Activated CD8-positive, alpha-beta T cell treated with anti-CD3 and anti-CD28 coated beads for 36 hours (primary cell): ENCODE data around the gene SURF4. TPM values are rescaled to one million over a fixed set of nuclear protein-coding genes. Genes with fewer than 3 reads are reported as not detected.

Experiments used
- ATAC-seq: fragments of 200-7000 bp; cut with Tn5 transposase; one replicate; pipeline ENCODE4 v1.10.0; 2021; ENCODE audit warnings: mild to moderate bottlenecking, moderate library complexity
- CTCF ChIA-PET: fragments of 350-600 bp; sonication (Branson Sonifier 250); formaldehyde crosslinking; loops from one replicate; lab custom pipeline; 2021; ENCODE audit warnings: antibody characterized with exemption; lab: Charles Lee
- POLR2A ChIA-PET: fragments of 350-600 bp; sonication (Branson Sonifier 250); formaldehyde crosslinking; loops from one replicate; lab custom pipeline; 2021; ENCODE audit warnings: antibody characterized with exemption; lab: Charles Lee
- DNase-seq: peaks from one replicate; pipeline ENCODE4 v3.0.0-alpha.2; 2020
- H3K27ac Mint-ChIP-seq: one replicate; pipeline ENCODE4 v1.8.0; 2021; ENCODE audit warnings: mild to moderate bottlenecking, mixed read lengths
- H3K27me3 Mint-ChIP-seq: one replicate; pipeline ENCODE4 v1.8.0; 2021; ENCODE audit warnings: mixed read lengths
- H3K36me3 Mint-ChIP-seq: one replicate; pipeline ENCODE4 v1.8.0; 2021; ENCODE audit warnings: low read depth, mixed read lengths
- H3K4me1 Mint-ChIP-seq: one replicate; pipeline ENCODE4 v1.8.0; 2021; ENCODE audit warnings: low read depth, mixed read lengths
- H3K4me3 Mint-ChIP-seq: one replicate; pipeline ENCODE4 v1.8.0; 2021; ENCODE audit warnings: mild to moderate bottlenecking, moderate library complexity, mixed read lengths
- H3K9me3 Mint-ChIP-seq: one replicate; pipeline ENCODE4 v1.8.0; 2021; ENCODE audit warnings: mixed read lengths
- intact Hi-C: fragments of 100-400 bp; cut with micrococcal nuclease; formaldehyde crosslinking; loops from one replicate; pipeline ENCODE4 v1.10.0; 2022
- total RNA-seq, 2 experiments: library from RNA; stranded (reverse); gene quantifications; one replicate each; pipeline ENCODE4 v1.2.3, GENCODE V29; 2021
- TF ChIP-seq, protein P1 (sequence below): fragments of 200-600 bp; IDR thresholded peaks from one replicate; pipeline ENCODE4 v1.8.0; 2022; ENCODE audit warnings: antibody characterized with exemption, mild to moderate bottlenecking

Gene SURF4
- total RNA-seq, 2 experiments from 2014 or later: 219 to 239 TPM

DNA sequence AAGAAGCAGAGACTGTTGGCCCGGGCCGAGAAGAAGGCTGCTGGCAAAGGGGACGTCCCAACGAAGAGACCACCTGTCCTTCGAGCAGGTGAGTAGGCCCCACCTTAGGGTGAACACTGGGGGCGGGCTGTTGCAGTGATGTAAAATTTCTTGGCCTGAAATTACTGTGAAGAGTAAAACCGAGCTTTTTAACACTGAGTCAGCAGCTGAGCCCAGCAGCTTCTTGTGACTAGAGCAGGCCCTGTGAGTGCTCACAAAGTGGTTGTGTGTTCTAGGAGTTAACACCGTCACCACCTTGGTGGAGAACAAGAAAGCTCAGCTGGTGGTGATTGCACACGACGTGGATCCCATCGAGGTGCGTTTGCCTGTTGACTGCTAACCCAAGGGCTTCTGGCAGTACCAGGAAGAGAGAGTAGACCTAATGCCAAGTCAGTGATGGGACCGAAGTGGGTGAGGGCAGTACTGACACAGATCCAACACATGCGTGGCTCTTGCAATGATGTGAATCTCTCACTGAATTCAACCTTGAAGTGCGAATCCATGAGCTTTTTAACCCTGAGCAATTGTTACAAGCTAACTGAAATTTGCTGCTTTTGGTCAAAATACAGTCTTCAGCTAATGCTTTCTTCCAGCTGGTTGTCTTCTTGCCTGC lies 25.8 kb downstream of the SURF4 start:
- Mint-ChIP-seq H3K9me3 (no peaks in the 10 kb centered on the region), H3K27me3 (no peaks in the 10 kb centered on the region), H3K36me3 (peaks cover 67% of the 10 kb centered on the region), H3K4me1 (peaks cover 51% of the 10 kb centered on the region), H3K4me3 (peak overlapping the region; percentile 98), H3K27ac (peak overlapping the region; percentile 99)
- CTCF ChIA-PET: interaction anchor here (1.3 to 2.5 kb wide), 5 partner anchors 8 to 24 kb away, joined by 4 to 15 read pairs (median 11); no protein-coding TSS in a partner anchor
- TF ChIP-seq, protein P1, sequence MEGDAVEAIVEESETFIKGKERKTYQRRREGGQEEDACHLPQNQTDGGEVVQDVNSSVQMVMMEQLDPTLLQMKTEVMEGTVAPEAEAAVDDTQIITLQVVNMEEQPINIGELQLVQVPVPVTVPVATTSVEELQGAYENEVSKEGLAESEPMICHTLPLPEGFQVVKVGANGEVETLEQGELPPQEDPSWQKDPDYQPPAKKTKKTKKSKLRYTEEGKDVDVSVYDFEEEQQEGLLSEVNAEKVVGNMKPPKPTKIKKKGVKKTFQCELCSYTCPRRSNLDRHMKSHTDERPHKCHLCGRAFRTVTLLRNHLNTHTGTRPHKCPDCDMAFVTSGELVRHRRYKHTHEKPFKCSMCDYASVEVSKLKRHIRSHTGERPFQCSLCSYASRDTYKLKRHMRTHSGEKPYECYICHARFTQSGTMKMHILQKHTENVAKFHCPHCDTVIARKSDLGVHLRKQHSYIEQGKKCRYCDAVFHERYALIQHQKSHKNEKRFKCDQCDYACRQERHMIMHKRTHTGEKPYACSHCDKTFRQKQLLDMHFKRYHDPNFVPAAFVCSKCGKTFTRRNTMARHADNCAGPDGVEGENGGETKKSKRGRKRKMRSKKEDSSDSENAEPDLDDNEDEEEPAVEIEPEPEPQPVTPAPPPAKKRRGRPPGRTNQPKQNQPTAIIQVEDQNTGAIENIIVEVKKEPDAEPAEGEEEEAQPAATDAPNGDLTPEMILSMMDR: no peak
- no peak for ATAC-seq
- intact Hi-C loops: no loop called here
- POLR2A ChIA-PET: interaction anchor here (0.6 to 28.8 kb wide), 8 partner anchors 1 to 216 kb away, joined by 3 to 872 read pairs (median 4); partner anchors contain the start of genes MED22, RPL7A, SURF1 and SURF2
- peak; percentile 39 for DNase-seq

DNA sequence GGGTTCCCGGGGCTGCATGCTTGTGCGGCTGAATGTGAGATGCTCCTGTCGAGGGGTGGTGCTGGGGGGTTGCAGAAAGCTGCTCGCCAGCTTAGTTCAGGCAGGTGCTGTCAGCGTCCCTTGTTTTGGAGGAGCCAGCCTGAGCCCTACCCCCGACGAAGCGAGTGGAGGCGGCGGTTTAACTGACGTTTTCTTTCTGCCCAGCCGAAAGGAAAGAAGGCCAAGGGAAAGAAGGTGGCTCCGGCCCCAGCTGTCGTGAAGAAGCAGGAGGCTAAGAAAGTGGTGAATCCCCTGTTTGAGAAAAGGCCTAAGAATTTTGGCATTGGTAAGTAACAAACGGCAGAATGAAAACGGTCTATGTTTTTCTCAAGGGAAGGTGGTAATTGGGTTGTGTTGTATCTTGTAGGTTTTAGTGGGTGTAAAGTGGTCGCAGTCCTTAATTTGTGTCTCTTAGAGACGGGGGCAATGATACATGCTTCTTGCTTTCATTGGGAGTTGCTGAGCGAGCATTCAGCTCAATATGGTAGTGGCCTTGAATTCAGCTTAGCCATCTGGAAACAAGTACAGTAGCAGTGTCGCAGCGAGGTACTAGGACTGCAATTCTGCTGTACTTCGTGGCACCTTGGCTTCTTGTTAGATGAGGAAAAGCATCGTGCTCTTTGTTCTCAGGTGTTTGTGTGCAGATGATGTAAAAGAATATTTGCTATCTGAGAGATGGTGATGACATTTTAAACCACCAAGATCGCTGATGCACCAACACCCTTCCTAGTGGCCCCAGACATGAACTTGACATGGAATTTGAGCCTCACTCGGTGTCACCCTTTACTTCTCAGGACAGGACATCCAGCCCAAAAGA lies 26.9 kb downstream of the SURF4 start:
- peak overlapping the region; percentile 99 for H3K27ac Mint-ChIP-seq
- H3K36me3 Mint-ChIP-seq: peaks cover 68% of the 10 kb centered on the region
- ATAC-seq (no peak), DNase-seq (no peak)
- CTCF ChIA-PET: interaction anchor here (1.0 to 2.5 kb wide), 5 partner anchors 8 to 28 kb away, joined by 3 to 11 read pairs (median 5); partner anchors contain the start of genes SURF1 and SURF2
- peak overlapping the region; percentile 98 for H3K4me3 Mint-ChIP-seq
- H3K9me3 Mint-ChIP-seq: no peaks in the 10 kb centered on the region
- intact Hi-C loops: no loop called here
- H3K4me1 Mint-ChIP-seq: peaks cover 44% of the 10 kb centered on the region
- no peaks in the 10 kb centered on the region for H3K27me3 Mint-ChIP-seq
- TF ChIP-seq, protein P1: no peak
- POLR2A ChIA-PET: interaction anchor here (0.6 to 28.8 kb wide), 14 partner anchors 0 to 201 kb away, joined by 3 to 872 read pairs (median 6); partner anchors contain the start of genes CACFD1, MED22, RPL7A and STKLD1

DNA sequence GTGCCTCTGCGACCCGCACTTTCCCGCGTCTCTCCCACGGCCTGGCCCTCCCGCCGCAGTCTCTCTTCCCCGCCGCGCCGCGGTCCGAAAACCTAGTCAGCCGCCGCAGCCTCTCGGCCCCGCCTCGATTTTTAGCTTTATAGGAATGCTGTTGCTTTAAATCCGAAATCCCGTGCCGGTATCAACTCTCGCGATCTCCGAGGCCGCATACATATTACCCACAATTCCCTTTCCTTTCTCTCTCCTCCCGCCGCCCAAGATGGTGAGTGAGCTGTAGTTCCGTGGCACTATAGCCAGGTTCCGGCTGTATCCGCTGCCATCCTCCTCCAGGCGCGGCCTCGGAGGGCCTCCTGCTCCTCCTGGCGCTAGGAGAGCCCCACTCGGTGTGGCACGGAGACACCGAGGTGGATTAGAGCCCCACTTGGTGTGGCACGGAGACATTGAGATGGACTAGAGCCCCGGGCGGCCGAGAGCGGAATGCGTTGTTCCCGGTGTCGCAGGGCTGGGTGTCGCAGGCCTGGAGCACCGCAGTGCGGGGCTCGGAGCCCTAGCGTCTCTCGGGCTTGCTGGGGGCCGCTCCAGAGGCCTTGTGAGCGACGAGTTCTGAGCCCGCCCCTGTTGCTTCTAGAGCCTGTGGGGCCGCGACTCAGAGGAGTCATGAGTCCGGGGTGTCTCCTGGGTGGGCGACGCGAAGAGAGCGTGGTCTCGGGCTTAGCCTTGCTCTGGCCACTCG lies 27.7 kb downstream of the SURF4 start, which contains the start of the genes MED22 and RPL7A:
MED22 (minus strand) TSS at position 147 of the 733 bp plus-strand sequence. CDS start 1,469 bp downstream, outside the sequence.
RPL7A (plus strand) TSS at position 234 of the 733 bp plus-strand sequence; CDS start at position 260, 26 bp downstream.
- TF ChIP-seq, protein P1: no peak
- H3K27me3 Mint-ChIP-seq: no peaks in the 10 kb centered on the region
- no peaks in the 10 kb centered on the region for H3K9me3 Mint-ChIP-seq
- ATAC-seq: peak; percentile 78
- H3K4me3 Mint-ChIP-seq: peak within 1 kb of the TSS; percentile 98
- intact Hi-C loops: no loop called here
- H3K4me1 Mint-ChIP-seq: peaks cover 41% of the 10 kb centered on the region
- ChIA-PET CTCF (interaction anchor here (1.0 to 2.5 kb wide), 6 partner anchors 8 to 26 kb away, joined by 3 to 11 read pairs (median 4); partner anchors contain the start of genes SURF1 and SURF2), POLR2A (interaction anchor here (0.6 to 28.8 kb wide), 13 partner anchors 1 to 135 kb away, joined by 3 to 872 read pairs (median 4); partner anchors contain the start of genes MED22, RPL7A, STKLD1 and SURF1)
- peak within 1 kb of the TSS; percentile 99 for H3K27ac Mint-ChIP-seq
- peak; percentile 98 for DNase-seq
- H3K36me3 Mint-ChIP-seq: peaks cover 70% of the 10 kb centered on the region

DNA sequence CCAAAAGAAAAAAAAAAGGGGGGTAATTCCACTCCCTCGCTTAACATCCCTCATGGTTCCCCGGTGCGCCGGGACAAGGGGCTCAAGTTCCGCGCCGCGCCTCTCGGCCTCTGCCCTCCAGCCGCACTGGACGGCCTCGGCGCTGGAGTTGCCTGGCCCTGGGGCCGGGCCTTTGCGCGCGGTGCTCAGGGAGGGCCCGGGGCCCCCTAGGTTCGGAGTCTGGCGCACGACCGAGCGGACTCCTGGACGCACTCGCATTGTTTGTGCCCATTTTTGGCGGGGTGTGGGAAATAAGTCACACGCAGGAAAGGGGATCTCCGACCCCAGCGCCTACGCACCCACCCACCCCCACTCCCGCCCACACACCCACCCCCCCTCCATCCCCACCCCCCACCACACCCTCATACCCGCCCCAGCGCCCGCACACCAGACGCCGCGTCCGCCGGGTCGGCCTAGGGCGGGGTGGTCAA lies 28.3 kb downstream of the SURF4 start:
- intact Hi-C loops: no loop called here
- TF ChIP-seq, protein P1: no peak
- peaks cover 71% of the 10 kb centered on the region for H3K36me3 Mint-ChIP-seq
- DNase-seq (peak; percentile 52), ATAC-seq (peak; percentile 40)
- no peaks in the 10 kb centered on the region for H3K27me3 Mint-ChIP-seq
- H3K4me3 Mint-ChIP-seq: peak overlapping the region; percentile 98
- peak overlapping the region; percentile 99 for H3K27ac Mint-ChIP-seq
- POLR2A ChIA-PET: interaction anchor here (0.9 to 28.8 kb wide), 12 partner anchors 1 to 112 kb away, joined by 3 to 872 read pairs (median 6); partner anchors contain the start of genes MED22, RPL7A, STKLD1 and SURF1
- no peaks in the 10 kb centered on the region for H3K9me3 Mint-ChIP-seq
- H3K4me1 Mint-ChIP-seq: peaks cover 37% of the 10 kb centered on the region
- CTCF ChIA-PET: interaction anchor here (1.0 to 2.5 kb wide), 6 partner anchors 8 to 27 kb away, joined by 3 to 11 read pairs (median 4); partner anchors contain the start of genes SURF1 and SURF2
